ENCODE results near the gene ZNF669.

DNA sequence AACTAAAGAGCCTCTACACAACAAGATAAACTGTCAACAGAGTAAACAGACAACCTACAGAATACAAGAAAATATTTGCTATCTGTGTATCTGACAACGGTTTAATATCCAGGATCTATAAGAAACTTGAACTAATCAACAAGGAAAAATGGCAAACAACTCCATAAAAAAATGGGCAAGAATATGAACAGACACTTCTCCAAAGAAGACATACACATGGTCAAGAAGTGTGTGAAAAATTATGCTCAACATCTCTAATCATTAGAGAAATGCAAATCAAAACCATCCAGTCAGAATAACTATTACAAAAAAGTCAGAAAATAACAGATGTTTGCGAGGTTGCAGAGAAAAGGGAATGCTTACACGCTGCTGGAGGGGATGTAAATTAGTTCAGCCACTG lies 33.5 kb downstream of the ZNF669 start:
- TF ChIP-seq CTCF (IDR thresholded peaks at IDR 0.05 in 4 of 5, conservative IDR thresholded peaks at IDR 0.05 in 1 of 5) = no peak
- TF ChIP-seq POLR2A (IDR thresholded peaks at IDR 0.05) = no peak

Measured in gastrocnemius medialis (tissue), 4 donors.